Forelimb muscle (tissue), 1 donor: ENCODE data around the gene CANT1. TPM values are rescaled to one million over a fixed set of nuclear protein-coding genes. Genes with fewer than 3 reads are reported as not detected.
"Not testable (repeated sequence)": the region's sequence is repeated elsewhere in the genome, so short reads cannot be mapped to it uniquely, and the experiment has no call there.

ENCODE experiments used
- DNase-seq: peaks from one replicate; pipeline ENCODE4 v3.0.0-alpha.2; 2013; ENCODE audit warnings: low read depth
- polyA plus RNA-seq: library from polyadenylated mRNA; unstranded; fragments of 120-200 nt; gene quantifications from one replicate; pipeline ENCODE4 v1.2.1, GENCODE V29; 2013; ENCODE audit not compliant: insufficient read length

The CANT1 gene
- polyA plus RNA-seq, 1 donor: 25.6 TPM

GRCh38 chr17:78977997-78978973, 31.3 kb downstream of the CANT1 start:
- no peak for DNase-seq

DNA sequence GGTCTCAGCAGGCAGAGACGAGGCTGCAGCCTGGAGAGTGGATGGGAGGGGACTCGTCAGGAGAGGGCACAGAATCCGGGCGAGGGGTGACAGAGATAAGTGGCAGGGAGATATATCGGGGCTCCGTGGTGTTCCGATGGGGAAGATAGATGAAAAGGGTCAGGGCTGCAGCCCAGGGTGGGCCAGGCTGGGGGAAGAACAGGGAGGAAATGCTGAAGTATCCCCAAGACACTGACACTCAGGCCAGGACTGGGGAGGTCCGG, 32.0 kb downstream of the CANT1 start:
- no peak for DNase-seq

GRCh38 chr17:78976907-78977680, 32.5 kb downstream of the CANT1 start:
- DNase-seq: no peak

GRCh38 chr17:78974635-78975591, 34.7 kb downstream of the CANT1 start:
- DNase-seq: peak; percentile 43

GRCh38 chr17:78973792-78974520, 35.6 kb downstream of the CANT1 start:
- no peak for DNase-seq

DNA sequence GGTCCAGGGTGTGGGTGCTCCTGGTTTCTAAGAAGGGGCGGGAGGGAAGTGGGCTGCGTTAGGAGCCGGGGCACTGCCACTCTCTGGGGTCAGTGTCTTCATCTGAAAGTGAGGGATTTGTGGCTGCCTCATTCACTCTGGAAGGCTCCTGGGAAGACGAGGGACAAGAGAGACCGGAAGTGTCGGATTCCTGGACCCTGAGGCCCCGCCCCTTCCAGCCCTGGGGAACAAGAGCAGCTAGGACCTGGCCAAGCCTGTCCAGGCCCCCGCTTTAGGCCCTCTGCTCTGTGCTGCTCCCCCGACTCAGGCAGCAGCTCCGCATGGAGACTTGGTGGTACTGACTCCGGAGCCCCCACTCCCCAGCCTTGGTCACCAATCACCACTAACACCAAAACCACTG, 36.4 kb downstream of the CANT1 start:
- no peak for DNase-seq

GRCh38 chr17:78972507-78973105, 37.0 kb downstream of the CANT1 start:
- DNase-seq: no peak

GRCh38 chr17:78971756-78972506, 37.6 kb downstream of the CANT1 start:
- DNase-seq: no peak

DNA sequence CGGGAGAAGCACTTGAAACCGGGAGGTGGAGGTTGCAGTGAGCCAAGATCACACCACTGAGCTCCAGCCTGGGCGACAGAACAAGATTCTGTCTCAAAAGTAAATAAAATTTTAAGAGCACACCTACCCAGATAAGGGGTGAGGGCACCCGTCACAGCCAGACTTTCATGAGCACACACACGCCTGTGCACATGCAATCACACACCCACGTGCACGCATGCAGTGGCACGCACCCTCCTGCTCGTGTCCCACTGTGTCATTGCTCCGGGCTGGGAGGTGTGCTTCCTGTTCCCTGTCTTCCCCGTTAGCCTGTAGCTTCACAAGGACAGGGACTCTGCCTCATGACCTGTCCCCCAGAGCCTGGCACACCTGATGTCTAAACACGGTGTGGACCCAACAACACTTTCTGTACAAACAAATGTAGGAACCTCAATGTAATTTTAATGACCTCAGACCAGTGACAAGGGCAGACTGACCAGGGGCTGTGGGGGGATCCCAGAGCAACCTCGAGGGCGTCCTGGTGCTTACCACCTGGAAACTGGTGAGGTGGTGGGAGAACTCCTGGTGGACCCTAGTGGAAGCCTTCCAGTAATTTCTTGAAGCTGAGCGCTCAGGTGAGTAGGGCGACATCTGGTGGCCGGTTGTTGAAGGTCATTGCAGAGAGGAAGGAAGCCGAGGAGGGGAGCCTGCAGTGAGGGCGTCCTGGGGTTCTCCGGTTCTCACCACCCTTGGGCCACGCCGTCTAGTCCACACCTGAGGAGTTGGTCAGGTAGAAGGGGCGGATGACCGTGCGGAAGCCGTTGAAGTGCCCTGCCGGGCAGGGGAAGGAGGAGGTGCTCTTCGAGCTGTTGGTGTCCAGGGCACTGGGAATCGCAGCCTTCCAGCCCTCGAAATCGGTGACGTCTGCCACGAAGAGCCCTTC, 38.5 kb downstream of the CANT1 start:
- no peak for DNase-seq

DNA sequence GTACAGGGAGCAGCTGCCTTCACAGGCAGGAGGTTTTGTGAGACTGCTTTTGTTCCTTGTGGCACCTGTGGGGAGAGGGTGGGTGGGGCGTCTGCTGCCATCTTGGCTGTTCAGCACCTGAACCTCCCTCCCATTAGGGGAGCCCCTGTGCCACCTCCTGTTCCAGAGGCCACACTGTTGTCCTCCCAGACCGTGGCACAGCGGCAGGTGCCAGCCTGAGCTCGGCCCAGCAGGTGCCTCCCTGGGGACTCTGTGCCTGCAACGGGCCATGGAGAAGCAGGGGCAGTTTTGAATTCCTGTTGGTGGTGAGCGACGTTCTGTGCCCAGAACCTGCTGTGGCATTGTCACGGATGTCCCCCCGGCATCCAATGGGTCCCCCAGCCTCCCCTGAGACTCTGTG, 39.7 kb downstream of the CANT1 start:
- no peak for DNase-seq

DNA sequence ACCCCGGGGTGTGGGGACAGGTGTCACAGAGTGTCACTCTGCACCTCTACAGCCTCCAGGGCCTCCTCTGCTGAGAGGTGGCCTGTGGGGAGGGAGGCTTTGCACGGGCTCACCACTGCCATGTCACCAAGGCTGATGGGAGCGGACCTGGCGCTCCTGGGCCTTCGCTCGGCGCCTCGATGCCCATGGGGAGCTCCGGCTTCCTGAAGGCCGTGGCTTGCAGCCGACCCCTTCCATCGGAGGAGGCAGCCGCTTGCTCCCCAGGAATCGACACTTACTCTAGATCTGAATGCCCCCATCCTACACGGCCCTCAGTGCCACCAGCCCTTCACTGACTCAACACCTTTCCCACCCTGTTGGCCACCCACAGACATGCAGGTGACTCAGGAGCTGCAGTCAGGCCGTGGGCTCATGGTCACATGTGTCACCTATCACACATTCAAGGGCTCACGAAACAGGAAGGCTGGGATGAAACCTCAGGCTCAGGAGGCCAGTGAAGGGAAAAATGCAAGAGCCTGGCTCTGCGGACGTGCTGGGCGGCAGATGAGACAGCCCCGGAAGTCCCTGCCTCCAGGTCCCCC, 41.7 kb downstream of the CANT1 start:
- DNase-seq: no peak

- DNase-seq: no peak
Observed at GRCh38 chr17:78966910-78967600, 42.5 kb downstream of the CANT1 start.

DNA sequence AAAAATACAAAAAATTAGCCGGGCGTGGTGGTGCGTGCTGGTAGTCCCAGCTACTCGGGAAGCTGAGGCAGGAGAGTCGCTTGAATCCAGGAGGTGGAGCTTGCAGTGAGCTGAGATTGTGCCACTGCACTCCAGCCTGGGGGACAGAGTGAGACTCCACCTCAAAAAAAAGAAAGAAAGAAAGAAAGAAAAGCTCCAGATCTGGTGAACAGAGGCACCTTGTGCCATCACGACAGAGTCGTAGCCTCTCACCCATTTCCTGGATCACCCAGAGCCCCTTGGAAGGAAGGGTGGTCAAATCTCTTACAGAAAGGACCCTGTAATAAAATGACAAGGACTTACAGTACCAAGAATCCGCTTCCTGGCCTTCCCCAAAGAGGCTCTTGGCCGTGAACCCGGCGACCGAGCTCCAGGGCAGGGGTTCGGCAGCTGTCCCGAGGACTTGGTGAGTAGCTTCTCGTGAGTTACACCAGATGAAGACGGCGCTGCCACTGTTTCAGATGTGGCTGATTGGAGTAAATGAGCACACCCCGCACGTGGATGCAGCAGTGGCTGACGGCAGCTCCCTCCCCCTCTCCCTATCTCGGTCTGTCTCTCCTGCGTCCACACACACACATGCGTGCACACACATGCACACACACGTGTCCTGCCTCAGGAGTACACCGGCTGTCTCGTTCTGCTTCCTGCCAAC, 43.3 kb downstream of the CANT1 start:
- no peak for DNase-seq

- no peak for DNase-seq
Observed at GRCh38 chr17:78965491-78965924, 44.1 kb downstream of the CANT1 start.

GRCh38 chr17:78963378-78963777, 46.2 kb downstream of the CANT1 start:
- DNase-seq: no peak

- DNase-seq: not testable (repeated sequence)
Observed at GRCh38 chr17:78962984-78963348, 46.6 kb downstream of the CANT1 start.

DNA sequence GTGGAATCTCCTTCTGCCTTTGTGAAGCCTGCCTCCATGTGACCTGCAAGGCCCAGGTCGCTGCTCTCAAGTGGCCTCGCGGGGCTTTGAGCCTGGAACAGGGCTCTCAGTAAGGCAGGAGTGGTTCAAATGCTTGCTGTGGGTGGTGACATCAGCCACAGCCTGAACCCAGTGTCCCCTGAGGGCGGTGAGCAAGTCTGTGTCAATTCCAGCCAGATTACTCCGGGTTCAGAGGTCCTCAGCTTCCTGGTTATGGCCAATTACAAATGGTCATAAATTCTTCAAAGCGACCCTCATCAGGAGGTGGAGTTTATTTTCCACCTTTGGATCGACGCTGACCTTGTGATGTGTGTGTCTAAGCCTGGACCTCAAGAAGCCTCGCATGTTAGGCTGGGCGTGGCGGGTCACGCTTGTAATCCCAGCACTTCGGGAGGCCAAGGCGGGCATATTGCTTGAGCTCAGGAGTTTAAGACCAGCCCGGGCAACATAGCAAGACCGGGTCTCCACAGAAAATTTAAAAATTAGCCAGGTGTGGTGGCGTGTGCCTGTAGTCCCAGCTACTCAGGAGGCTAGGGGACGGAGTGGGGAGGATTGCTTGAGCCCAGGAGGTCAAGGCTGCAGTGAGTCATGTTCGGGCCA, 47.1 kb downstream of the CANT1 start:
- no peak for DNase-seq
